GM12878 (cell line): ENCODE data around the gene FBXO39. TPM values are rescaled to one million over a fixed set of nuclear protein-coding genes. Genes with fewer than 3 reads are reported as not detected.

Experiments
- ATAC-seq: fragments of 200-7000 bp; cut with Tn5 transposase; 3 replicates; pipeline ENCODE4 v1.9.1; 2020; ENCODE audit warnings: mild to moderate bottlenecking, moderate library complexity
- BruUV-seq: library from RNA; stranded (reverse); fragments of 400-500 nt; replicated peaks from 2 replicates; lab custom pipeline; 2021; lab: Mats Ljungman, UMichigan
- CTCF ChIA-PET: fragments of 300-600 bp; sonication (Branson Sonifier 250); formaldehyde crosslinking; extraction: SDS; loops from one replicate; lab custom pipeline; 2021; ENCODE audit warnings: inconsistent platforms; lab: Yijun Ruan, JAX
- POLR2A ChIA-PET: fragments of 350-600 bp; formaldehyde crosslinking; extraction: SDS; loops from one replicate; lab custom pipeline; 2021; ENCODE audit warnings: inconsistent platforms; lab: Charles Lee
- RAD21 ChIA-PET: fragments of 300-600 bp; sonication (Branson Sonifier 250); formaldehyde crosslinking; loops from one replicate; lab custom pipeline; 2023; ENCODE audit warnings: antibody characterized with exemption; ENCODE audit not compliant: unreplicated experiment; lab: Charles Lee
- SMC1A ChIA-PET: fragments of 300-600 bp; sonication (Branson Sonifier 250); formaldehyde crosslinking; loops from one replicate; lab custom pipeline; 2023; ENCODE audit not compliant: unreplicated experiment, uncharacterized antibody; lab: Charles Lee
- DNase-seq: peaks from one replicate; pipeline ENCODE4 v3.0.0-alpha.2; 2011; ENCODE audit warnings: low read depth, low spot score
- FAIRE-seq: peaks from 3 replicates; lab custom pipeline; 2011; peaks lifted over from hg19 to GRCh38; lab: Jason Lieb, UNC
- H2AFZ ChIP-seq: 2 replicates; pipeline ENCODE4 v1.6.0; 2011; ENCODE audit warnings: low read depth, low read length, control low read depth; ENCODE audit not compliant: control insufficient read depth
- H3K27ac ChIP-seq: 2 replicates; pipeline ENCODE4 v1.5.1; 2011; ENCODE audit warnings: control low read depth; ENCODE audit not compliant: control insufficient read depth, insufficient read depth
- H3K27me3 ChIP-seq, 2 experiments: replicated peaks in 1 of 2; 2 replicates each; pipeline versions ENCODE4 v1.6.0 to v1.6.1; 2011; ENCODE audit warnings: low read length in 1 of 2; ENCODE audit not compliant: control insufficient read depth in 2 of 2, insufficient read depth in 2 of 2
- H3K36me3 ChIP-seq, 2 experiments: 2 replicates each; pipeline ENCODE4 v1.5.1; 2011; ENCODE audit warnings: low read length in 1 of 2; ENCODE audit not compliant: control insufficient read depth in 2 of 2, insufficient read depth in 2 of 2
- H3K4me1 ChIP-seq: 2 replicates; pipeline ENCODE4 v1.6.1; 2011; ENCODE audit warnings: mild to moderate bottlenecking, low read length, moderate library complexity, mixed read lengths; ENCODE audit not compliant: control insufficient read depth, insufficient read depth
- H3K4me2 ChIP-seq: 2 replicates; pipeline ENCODE4 v1.6.0; 2011; ENCODE audit warnings: control low read depth; ENCODE audit not compliant: control insufficient read depth, insufficient read depth
- H3K4me3 ChIP-seq: fragments of 200-600 bp; sonication (generic); 2 replicates; pipeline ENCODE4 v1.5.1; 2016
- H3K79me2 ChIP-seq: 2 replicates; pipeline ENCODE4 v1.6.0; 2011; ENCODE audit warnings: low read length; ENCODE audit not compliant: control insufficient read depth, insufficient read depth
- H3K9ac ChIP-seq: 2 replicates; pipeline ENCODE4 v1.8.0; 2011; ENCODE audit warnings: low read length, control low read depth, mixed read lengths; ENCODE audit not compliant: control insufficient read depth, insufficient read depth
- H3K9me3 ChIP-seq: replicated peaks from 3 replicates; pipeline ENCODE4 v1.5.1; 2011; ENCODE audit warnings: mild to moderate bottlenecking, low read length; ENCODE audit not compliant: control insufficient read depth, insufficient read depth
- H4K20me1 ChIP-seq: 2 replicates; pipeline ENCODE4 v1.6.0; 2011; ENCODE audit not compliant: control insufficient read depth, insufficient read depth
- BRCA1 ChIP-seq: IDR thresholded peaks from 2 replicates; pipeline ENCODE4 v1.6.1; 2011; ENCODE audit warnings: low read depth, low read length, improper control_type of control experiment
- WGBS: methylation state at CpG from one replicate; pipeline ENCODE4 v1.1.6; 2016; ENCODE audit warnings: low lambda C conversion rate; ENCODE audit not compliant: insufficient replicate concordance, insufficient coverage; ENCODE audit errors: missing lambda C conversion rate; 5-methylcytosine and 5-hydroxymethylcytosine counted together
- in situ Hi-C: fragments of 300-500 bp; cut with MboI; formaldehyde crosslinking; loops from 9 replicates; pipeline ENCODE4 v1.14.3; 2018; ENCODE audit warnings: mixed read lengths
- intact Hi-C: fragments of 100-400 bp; cut with micrococcal nuclease; formaldehyde crosslinking; loops from one replicate; pipeline ENCODE4 v1.14.2; 2022; ENCODE audit not compliant: unreplicated experiment
- polyA plus RNA-seq, 11 experiments: library from polyadenylated mRNA; depleted of rRNA in 4 of 11; unstranded in 6 of 11; stranded (reverse) in 5 of 11; fragments of >200 nt; fragmentation: Nextera tagmentation in 4 of 11; fragmentation: Illumina TruSeq in 1 of 11; extraction: Ambion mirVana in 4 of 11; extraction: Trizol in 1 of 11; gene quantifications; 1 replicate in 1 of 11; 2 replicates in 10 of 11; pipeline versions ENCODE4 v1.2.1 to v1.2.3, GENCODE V29; 2011 to 2016; ENCODE audit warnings: inconsistent platforms in 2 of 11, missing spikeins in 2 of 11, low read depth in 1 of 11
- total RNA-seq, 4 experiments: library from RNA; depleted of rRNA in 3 of 4; stranded (reverse); fragments of >200 nt in 3 of 4; fragmentation: Illumina TruSeq in 1 of 4; extraction: Trizol in 1 of 4; gene quantifications; 2 replicates each; pipeline versions ENCODE4 v1.2.1 to v1.2.3, GENCODE V29; 2013 to 2021
- TF ChIP-seq, protein P1 (sequence below), 3 experiments: IDR thresholded peaks in 2 of 3; conservative IDR thresholded peaks in 1 of 3; 2 replicates each; pipeline ENCODE4 v1.5.1; 2011; ENCODE audit warnings: low read depth in 3 of 3, low read length in 3 of 3, mild to moderate bottlenecking in 3 of 3, control low read depth in 2 of 3, moderate library complexity in 2 of 3, inconsistent platforms in 1 of 3, mixed read lengths in 1 of 3; ENCODE audit not compliant: control insufficient read depth in 2 of 3, insufficient read depth in 1 of 3; ENCODE audit errors: extremely low read depth in 1 of 3

Gene FBXO39
- total and polyA plus RNA-seq, 10 of the 15 experiments (the other 5 are each of a cell fraction or from before 2014, with no cell fraction given), result 0.05 to 0.62 (median 0.16) TPM; not detected in 6

DNA sequence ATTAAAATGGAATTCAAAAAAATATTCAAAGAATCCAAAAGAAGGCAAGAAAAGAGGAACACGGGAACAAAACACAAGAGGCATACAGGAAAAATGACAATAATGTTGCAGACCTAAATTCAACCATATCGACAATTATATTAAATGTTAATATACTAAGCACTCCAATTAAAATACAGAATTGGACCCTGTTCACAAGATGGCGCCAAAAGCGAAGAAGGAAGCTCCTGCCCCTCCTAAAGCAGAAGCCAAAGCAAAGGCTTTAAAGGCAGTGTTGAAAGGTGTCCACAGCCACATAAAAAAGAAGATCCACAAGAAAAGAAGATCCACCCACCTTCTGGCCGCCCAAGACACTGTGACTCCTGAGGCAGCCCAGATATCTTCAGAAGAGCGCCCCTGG, 26.5 kb upstream of the FBXO39 start:
- in situ Hi-C loops, result no loop called here
- H3K4me1 ChIP-seq, result peaks cover 8% of the 10 kb centered on the region
- H3K9ac ChIP-seq, result no peak overlapping the region
- 66% methylated on average over 6 of the region's 6 CpGs for WGBS
- CTCF ChIA-PET, result interaction anchor here (0.6 to 1.0 kb wide), 2 partner anchors 14 to 299 kb away, joined by 3 read pairs; no protein-coding TSS in a partner anchor
- DNase-seq, result no peak
- TF ChIP-seq, protein P1, sequence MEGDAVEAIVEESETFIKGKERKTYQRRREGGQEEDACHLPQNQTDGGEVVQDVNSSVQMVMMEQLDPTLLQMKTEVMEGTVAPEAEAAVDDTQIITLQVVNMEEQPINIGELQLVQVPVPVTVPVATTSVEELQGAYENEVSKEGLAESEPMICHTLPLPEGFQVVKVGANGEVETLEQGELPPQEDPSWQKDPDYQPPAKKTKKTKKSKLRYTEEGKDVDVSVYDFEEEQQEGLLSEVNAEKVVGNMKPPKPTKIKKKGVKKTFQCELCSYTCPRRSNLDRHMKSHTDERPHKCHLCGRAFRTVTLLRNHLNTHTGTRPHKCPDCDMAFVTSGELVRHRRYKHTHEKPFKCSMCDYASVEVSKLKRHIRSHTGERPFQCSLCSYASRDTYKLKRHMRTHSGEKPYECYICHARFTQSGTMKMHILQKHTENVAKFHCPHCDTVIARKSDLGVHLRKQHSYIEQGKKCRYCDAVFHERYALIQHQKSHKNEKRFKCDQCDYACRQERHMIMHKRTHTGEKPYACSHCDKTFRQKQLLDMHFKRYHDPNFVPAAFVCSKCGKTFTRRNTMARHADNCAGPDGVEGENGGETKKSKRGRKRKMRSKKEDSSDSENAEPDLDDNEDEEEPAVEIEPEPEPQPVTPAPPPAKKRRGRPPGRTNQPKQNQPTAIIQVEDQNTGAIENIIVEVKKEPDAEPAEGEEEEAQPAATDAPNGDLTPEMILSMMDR (IDR thresholded peaks at IDR 0.05 in 2 of 3, conservative IDR thresholded peaks at IDR 0.05 in 1 of 3; ENCODE audit: control insufficient read depth in 2 of 3, extremely low read depth in 1 of 3, insufficient read depth in 1 of 3, low read depth in 3 of 3, low read length in 3 of 3), result peak in 1 of 3 experiments; percentile 1; a peak in 1 of 6 replicates
- no peak for TF ChIP-seq BRCA1
- TF ChIP-seq, all 136 proteins: peak for 1
- Histone ChIP-seq H3K79me2 (no peaks in the 10 kb centered on the region), H3K27ac (no peak overlapping the region), H3K4me3 (no peak overlapping the region), H3K9me3 (no peaks in the 10 kb centered on the region), H3K4me2 (no peak overlapping the region), H2AFZ (no peak overlapping the region), H3K27me3 (no peaks in the 10 kb centered on the region), H4K20me1 (no peaks in the 10 kb centered on the region), H3K36me3 (no peaks in the 10 kb centered on the region)
- BruUV-seq, result no TSS peak
- ATAC-seq (no peak), FAIRE-seq (no peak)
- intact Hi-C loops, result no loop called here
- ChIA-PET POLR2A (no interaction called here), RAD21 (no interaction called here), SMC1A (no interaction called here)
